K562 (cell line): Measurements from ENCODE around the gene SSH3. TPM values are rescaled to one million over a fixed set of nuclear protein-coding genes. Genes with fewer than 3 reads are reported as not detected.

ENCODE experiments used
- ETV1 ChIP-seq: fragments of 450-650 bp; conservative IDR thresholded peaks from 2 replicates; pipeline ENCODE4 v1.6.1; 2016; ENCODE audit warnings: missing genetic modification characterization, control low read depth, low read depth, missing compliant biosample characterization
- L3MBTL2 ChIP-seq: fragments of 450-650 bp; IDR thresholded peaks from 2 replicates; pipeline ENCODE4 v1.6.1; 2016; ENCODE audit warnings: mild to moderate bottlenecking, moderate library complexity
- NUFIP1 ChIP-seq: fragments of 450-650 bp; IDR thresholded peaks from 2 replicates; pipeline ENCODE4 v1.6.1; 2018; ENCODE audit not compliant: partially characterized antibody
- RAD21 ChIP-seq, 2 experiments: fragments of 250-450 bp in 1 of 2; fragments of 450-650 bp in 1 of 2; sonication (Bioruptor Pico) in 1 of 2; formaldehyde crosslinking in 1 of 2; IDR thresholded peaks in 1 of 2; conservative IDR thresholded peaks in 1 of 2; 2 replicates each; pipeline versions ENCODE4 v1.4.0 to v1.8.0; 2020 to 2022; ENCODE audit warnings: mild to moderate bottlenecking in 2 of 2, moderate library complexity in 1 of 2
- RBM15 ChIP-seq: fragments of 200-400 bp; formaldehyde crosslinking; IDR thresholded peaks from 2 replicates; pipeline ENCODE4 v1.6.1; 2018; ENCODE audit warnings: mild to moderate bottlenecking, low read length, moderate library complexity; ENCODE audit not compliant: insufficient read depth
- RBM17 ChIP-seq: fragments of 200-400 bp; formaldehyde crosslinking; IDR thresholded peaks from 2 replicates; pipeline ENCODE4 v1.6.1; 2017; ENCODE audit warnings: low read depth, mild to moderate bottlenecking, low read length, borderline replicate concordance
- ZNF232 ChIP-seq: sonication (generic); formaldehyde crosslinking; IDR thresholded peaks from 2 replicates; pipeline ENCODE4 v1.8.0; 2022; ENCODE audit warnings: mild to moderate bottlenecking, missing genetic modification reagents
- ZNF431 ChIP-seq: sonication (generic); formaldehyde crosslinking; IDR thresholded peaks from 2 replicates; pipeline ENCODE4 v1.8.0; 2022; ENCODE audit warnings: mild to moderate bottlenecking, missing genetic modification reagents
- ZNF644 ChIP-seq: fragments of 200-800 bp; sonication (Bioruptor generic); IDR thresholded peaks from 2 replicates; pipeline ENCODE4 v1.6.1; 2016; ENCODE audit warnings: low read depth, missing genetic modification characterization, missing compliant biosample characterization
- polyA plus RNA-seq, 8 experiments: library from polyadenylated mRNA; depleted of rRNA in 4 of 8; stranded (reverse) in 5 of 8; unstranded in 3 of 8; fragments of >200 nt; fragmentation: Nextera tagmentation in 2 of 8; fragmentation: Illumina TruSeq in 1 of 8; extraction: Ambion mirVana in 2 of 8; extraction: Trizol in 1 of 8; gene quantifications; 2 replicates each; pipeline versions ENCODE4 v1.2.1 to v1.2.3, GENCODE V29; 2011 to 2014; ENCODE audit warnings: inconsistent platforms in 1 of 8, missing spikeins in 1 of 8
- total RNA-seq, 7 experiments: library from RNA; depleted of rRNA in 6 of 7; stranded (reverse); fragments of >200 nt in 6 of 7; fragmentation: Illumina TruSeq in 2 of 7; extraction: Trizol in 2 of 7; gene quantifications; 2 replicates each; pipeline versions ENCODE4 v1.2.1 to v1.2.3, GENCODE V29; 2011 to 2021; ENCODE audit warnings: low replicate concordance in 1 of 7
- TF ChIP-seq, protein P1 (sequence below): fragments of 450-650 bp; IDR thresholded peaks from 2 replicates; pipeline ENCODE4 v1.6.1; 2016; ENCODE audit warnings: mild to moderate bottlenecking, moderate library complexity
- TF ChIP-seq, protein P2 (sequence below): sonication (generic); formaldehyde crosslinking; IDR thresholded peaks from 2 replicates; pipeline ENCODE4 v1.8.0; 2022; ENCODE audit warnings: missing genetic modification reagents, mild to moderate bottlenecking, borderline replicate concordance
- TF ChIP-seq, protein P3 (sequence below), 3 experiments: fragments of 200-800 bp in 1 of 3; sonication (Bioruptor generic) in 1 of 3; sonication (generic) in 1 of 3; formaldehyde crosslinking in 1 of 3; IDR thresholded peaks; 2 replicates each; pipeline versions ENCODE4 v1.6.1 to v1.8.0; 2016 to 2022; ENCODE audit warnings: mild to moderate bottlenecking in 2 of 3, missing compliant biosample characterization in 2 of 3, missing genetic modification characterization in 2 of 3, missing genetic modification reagents in 1 of 3

Gene SSH3
- total and polyA plus RNA-seq, 9 of the 15 experiments (the other 6 are each of a cell fraction or from before 2014, with no cell fraction given), result 0.07 to 1.0 (median 0.24) TPM; not detected in 3

DNA sequence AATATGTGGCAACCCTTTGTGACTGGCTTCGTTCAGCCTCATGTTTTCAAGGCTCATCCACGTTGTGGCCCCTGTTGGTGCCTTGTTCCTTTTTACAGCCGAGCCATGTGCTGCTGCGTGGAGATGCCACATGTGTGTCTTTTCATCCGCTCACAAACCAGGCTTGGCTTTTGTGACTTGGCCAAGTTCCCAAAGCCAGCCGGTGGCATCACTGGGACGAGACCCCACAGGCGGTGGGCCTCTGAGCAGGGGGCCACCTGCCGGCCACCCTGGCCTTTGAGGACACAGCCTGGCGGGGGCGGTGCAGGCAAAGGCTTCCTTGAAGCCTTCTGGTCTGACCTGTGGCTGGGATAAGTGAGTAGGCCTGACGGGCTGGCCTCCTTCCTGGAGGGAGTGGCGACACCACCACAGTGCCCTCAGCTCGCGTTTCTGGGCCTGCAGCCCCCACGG is 26.5 kb upstream of the SSH3 start (continued):
- TF ChIP-seq, protein P1, sequence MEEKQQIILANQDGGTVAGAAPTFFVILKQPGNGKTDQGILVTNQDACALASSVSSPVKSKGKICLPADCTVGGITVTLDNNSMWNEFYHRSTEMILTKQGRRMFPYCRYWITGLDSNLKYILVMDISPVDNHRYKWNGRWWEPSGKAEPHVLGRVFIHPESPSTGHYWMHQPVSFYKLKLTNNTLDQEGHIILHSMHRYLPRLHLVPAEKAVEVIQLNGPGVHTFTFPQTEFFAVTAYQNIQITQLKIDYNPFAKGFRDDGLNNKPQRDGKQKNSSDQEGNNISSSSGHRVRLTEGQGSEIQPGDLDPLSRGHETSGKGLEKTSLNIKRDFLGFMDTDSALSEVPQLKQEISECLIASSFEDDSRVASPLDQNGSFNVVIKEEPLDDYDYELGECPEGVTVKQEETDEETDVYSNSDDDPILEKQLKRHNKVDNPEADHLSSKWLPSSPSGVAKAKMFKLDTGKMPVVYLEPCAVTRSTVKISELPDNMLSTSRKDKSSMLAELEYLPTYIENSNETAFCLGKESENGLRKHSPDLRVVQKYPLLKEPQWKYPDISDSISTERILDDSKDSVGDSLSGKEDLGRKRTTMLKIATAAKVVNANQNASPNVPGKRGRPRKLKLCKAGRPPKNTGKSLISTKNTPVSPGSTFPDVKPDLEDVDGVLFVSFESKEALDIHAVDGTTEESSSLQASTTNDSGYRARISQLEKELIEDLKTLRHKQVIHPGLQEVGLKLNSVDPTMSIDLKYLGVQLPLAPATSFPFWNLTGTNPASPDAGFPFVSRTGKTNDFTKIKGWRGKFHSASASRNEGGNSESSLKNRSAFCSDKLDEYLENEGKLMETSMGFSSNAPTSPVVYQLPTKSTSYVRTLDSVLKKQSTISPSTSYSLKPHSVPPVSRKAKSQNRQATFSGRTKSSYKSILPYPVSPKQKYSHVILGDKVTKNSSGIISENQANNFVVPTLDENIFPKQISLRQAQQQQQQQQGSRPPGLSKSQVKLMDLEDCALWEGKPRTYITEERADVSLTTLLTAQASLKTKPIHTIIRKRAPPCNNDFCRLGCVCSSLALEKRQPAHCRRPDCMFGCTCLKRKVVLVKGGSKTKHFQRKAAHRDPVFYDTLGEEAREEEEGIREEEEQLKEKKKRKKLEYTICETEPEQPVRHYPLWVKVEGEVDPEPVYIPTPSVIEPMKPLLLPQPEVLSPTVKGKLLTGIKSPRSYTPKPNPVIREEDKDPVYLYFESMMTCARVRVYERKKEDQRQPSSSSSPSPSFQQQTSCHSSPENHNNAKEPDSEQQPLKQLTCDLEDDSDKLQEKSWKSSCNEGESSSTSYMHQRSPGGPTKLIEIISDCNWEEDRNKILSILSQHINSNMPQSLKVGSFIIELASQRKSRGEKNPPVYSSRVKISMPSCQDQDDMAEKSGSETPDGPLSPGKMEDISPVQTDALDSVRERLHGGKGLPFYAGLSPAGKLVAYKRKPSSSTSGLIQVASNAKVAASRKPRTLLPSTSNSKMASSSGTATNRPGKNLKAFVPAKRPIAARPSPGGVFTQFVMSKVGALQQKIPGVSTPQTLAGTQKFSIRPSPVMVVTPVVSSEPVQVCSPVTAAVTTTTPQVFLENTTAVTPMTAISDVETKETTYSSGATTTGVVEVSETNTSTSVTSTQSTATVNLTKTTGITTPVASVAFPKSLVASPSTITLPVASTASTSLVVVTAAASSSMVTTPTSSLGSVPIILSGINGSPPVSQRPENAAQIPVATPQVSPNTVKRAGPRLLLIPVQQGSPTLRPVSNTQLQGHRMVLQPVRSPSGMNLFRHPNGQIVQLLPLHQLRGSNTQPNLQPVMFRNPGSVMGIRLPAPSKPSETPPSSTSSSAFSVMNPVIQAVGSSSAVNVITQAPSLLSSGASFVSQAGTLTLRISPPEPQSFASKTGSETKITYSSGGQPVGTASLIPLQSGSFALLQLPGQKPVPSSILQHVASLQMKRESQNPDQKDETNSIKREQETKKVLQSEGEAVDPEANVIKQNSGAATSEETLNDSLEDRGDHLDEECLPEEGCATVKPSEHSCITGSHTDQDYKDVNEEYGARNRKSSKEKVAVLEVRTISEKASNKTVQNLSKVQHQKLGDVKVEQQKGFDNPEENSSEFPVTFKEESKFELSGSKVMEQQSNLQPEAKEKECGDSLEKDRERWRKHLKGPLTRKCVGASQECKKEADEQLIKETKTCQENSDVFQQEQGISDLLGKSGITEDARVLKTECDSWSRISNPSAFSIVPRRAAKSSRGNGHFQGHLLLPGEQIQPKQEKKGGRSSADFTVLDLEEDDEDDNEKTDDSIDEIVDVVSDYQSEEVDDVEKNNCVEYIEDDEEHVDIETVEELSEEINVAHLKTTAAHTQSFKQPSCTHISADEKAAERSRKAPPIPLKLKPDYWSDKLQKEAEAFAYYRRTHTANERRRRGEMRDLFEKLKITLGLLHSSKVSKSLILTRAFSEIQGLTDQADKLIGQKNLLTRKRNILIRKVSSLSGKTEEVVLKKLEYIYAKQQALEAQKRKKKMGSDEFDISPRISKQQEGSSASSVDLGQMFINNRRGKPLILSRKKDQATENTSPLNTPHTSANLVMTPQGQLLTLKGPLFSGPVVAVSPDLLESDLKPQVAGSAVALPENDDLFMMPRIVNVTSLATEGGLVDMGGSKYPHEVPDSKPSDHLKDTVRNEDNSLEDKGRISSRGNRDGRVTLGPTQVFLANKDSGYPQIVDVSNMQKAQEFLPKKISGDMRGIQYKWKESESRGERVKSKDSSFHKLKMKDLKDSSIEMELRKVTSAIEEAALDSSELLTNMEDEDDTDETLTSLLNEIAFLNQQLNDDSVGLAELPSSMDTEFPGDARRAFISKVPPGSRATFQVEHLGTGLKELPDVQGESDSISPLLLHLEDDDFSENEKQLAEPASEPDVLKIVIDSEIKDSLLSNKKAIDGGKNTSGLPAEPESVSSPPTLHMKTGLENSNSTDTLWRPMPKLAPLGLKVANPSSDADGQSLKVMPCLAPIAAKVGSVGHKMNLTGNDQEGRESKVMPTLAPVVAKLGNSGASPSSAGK, result peak; percentile 97
- TF ChIP-seq RBM15, result no peak
- no peak; the same call in 1 of the 2 replicates for TF ChIP-seq ZNF644 (tag)
- TF ChIP-seq RAD21 (CRISPR knock-in tag; conservative IDR thresholded peaks at IDR 0.05 in 1 of 2, IDR thresholded peaks at IDR 0.05 in 1 of 2), result peak; percentile 62 to 71
- TF ChIP-seq RBM17, result no peak
- peak; percentile 85 for TF ChIP-seq L3MBTL2
- no peak for TF ChIP-seq NUFIP1
- TF ChIP-seq, protein P2, sequence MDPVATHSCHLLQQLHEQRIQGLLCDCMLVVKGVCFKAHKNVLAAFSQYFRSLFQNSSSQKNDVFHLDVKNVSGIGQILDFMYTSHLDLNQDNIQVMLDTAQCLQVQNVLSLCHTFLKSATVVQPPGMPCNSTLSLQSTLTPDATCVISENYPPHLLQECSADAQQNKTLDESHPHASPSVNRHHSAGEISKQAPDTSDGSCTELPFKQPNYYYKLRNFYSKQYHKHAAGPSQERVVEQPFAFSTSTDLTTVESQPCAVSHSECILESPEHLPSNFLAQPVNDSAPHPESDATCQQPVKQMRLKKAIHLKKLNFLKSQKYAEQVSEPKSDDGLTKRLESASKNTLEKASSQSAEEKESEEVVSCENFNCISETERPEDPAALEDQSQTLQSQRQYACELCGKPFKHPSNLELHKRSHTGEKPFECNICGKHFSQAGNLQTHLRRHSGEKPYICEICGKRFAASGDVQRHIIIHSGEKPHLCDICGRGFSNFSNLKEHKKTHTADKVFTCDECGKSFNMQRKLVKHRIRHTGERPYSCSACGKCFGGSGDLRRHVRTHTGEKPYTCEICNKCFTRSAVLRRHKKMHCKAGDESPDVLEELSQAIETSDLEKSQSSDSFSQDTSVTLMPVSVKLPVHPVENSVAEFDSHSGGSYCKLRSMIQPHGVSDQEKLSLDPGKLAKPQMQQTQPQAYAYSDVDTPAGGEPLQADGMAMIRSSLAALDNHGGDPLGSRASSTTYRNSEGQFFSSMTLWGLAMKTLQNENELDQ (CRISPR knock-in tag), result no peak
- TF ChIP-seq, protein P3, sequence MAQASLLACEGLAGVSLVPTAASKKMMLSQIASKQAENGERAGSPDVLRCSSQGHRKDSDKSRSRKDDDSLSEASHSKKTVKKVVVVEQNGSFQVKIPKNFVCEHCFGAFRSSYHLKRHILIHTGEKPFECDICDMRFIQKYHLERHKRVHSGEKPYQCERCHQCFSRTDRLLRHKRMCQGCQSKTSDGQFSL (CRISPR knock-in tag; IDR thresholded peaks at IDR 0.05), result 0 out of 2 replicates have a peak, but pooled peaks have one; percentile 26
- TF ChIP-seq, protein P3 (tag; IDR thresholded peaks at IDR 0.05), result peak in 1 of 2 experiments; percentile 68; a peak in 1 of 4 replicates
- 0 out of 2 replicates have a peak, but pooled peaks have one; percentile 23 for TF ChIP-seq ZNF232 (CRISPR knock-in tag)
- TF ChIP-seq ZNF431 (CRISPR knock-in tag), result peak; percentile 58; the same call in 1 of the 2 replicates
- no peak for TF ChIP-seq ETV1
